Stimulated activated CD8-positive, alpha-beta memory T cell treated with anti-CD3 and anti-CD28 coated beads, Interleukin-7, amount 100 ng/mL, for 24 hours (primary cell): ENCODE data around the gene DENND1A.

ENCODE experiments used
- DNase-seq: peaks from one replicate; pipeline ENCODE4 v3.0.0-alpha.2; 2020; ENCODE audit warnings: low read depth

DENND1A gene

GRCh38 chr9:123615381-123615780, 314.5 kb downstream of the DENND1A start:
- no peak for DNase-seq

- DNase-seq, result no peak
Measured at GRCh38 chr9:123614306-123615263, 315.3 kb downstream of the DENND1A start.

GRCh38 chr9:123611226-123611625, 318.7 kb downstream of the DENND1A start:
- DNase-seq, result no peak

GRCh38 chr9:123609844-123610243, 320.1 kb downstream of the DENND1A start:
- DNase-seq, result no peak

- DNase-seq, result no peak
Measured at GRCh38 chr9:123608104-123608503, 321.8 kb downstream of the DENND1A start.

GRCh38 chr9:123607479-123607878, 322.4 kb downstream of the DENND1A start:
- no peak for DNase-seq

- DNase-seq, result no peak
Measured at GRCh38 chr9:123606141-123606540, 323.8 kb downstream of the DENND1A start.

GRCh38 chr9:123605286-123605685, 324.6 kb downstream of the DENND1A start:
- no peak for DNase-seq

- no peak for DNase-seq
Measured at GRCh38 chr9:123604861-123605260, 325.1 kb downstream of the DENND1A start.

GRCh38 chr9:123601828-123602227, 328.1 kb downstream of the DENND1A start:
- no peak for DNase-seq

- no peak for DNase-seq
Measured at GRCh38 chr9:123599781-123600180, 330.1 kb downstream of the DENND1A start.

GRCh38 chr9:123597876-123598556, 331.9 kb downstream of the DENND1A start:
- no peak for DNase-seq

- no peak for DNase-seq
Measured at GRCh38 chr9:123597048-123597447, 332.9 kb downstream of the DENND1A start.

- DNase-seq, result no peak
Measured at GRCh38 chr9:123591283-123591682, 338.6 kb downstream of the DENND1A start.

GRCh38 chr9:123590499-123590898, 339.4 kb downstream of the DENND1A start:
- DNase-seq, result no peak

GRCh38 chr9:123589361-123590239, 340.3 kb downstream of the DENND1A start:
- DNase-seq, result no peak

GRCh38 chr9:123586275-123586674, 343.7 kb downstream of the DENND1A start:
- no peak for DNase-seq

GRCh38 chr9:123584202-123585176, 345.4 kb downstream of the DENND1A start:
- DNase-seq, result no peak

- DNase-seq, result no peak
Measured at GRCh38 chr9:123583646-123584045, 346.3 kb downstream of the DENND1A start.

GRCh38 chr9:123571240-123571639, 358.7 kb downstream of the DENND1A start:
- DNase-seq, result no peak
